ENCODE results near the gene ENC1. TPM values are rescaled to one million over a fixed set of nuclear protein-coding genes. Genes with fewer than 3 reads are reported as not detected.
A peak's percentile ranks its signal among the peaks of the same experiment; 100 is the strongest.

ENC1 gene
- total RNA-seq, 2 donors from 2014 or later, result 34.0 to 116 TPM

- H3K9me3 ChIP-seq, result no peaks in the 10 kb centered on the region
- no peak for TF ChIP-seq CTCF (IDR thresholded peaks at IDR 0.05)
- TF ChIP-seq POLR2A (IDR thresholded peaks at IDR 0.05), result no peak
- no peak overlapping the region for H3K4me3 ChIP-seq
- intact Hi-C loops (cut with DNase I), result no loop called here
- no peaks in the 10 kb centered on the region for H3K36me3 ChIP-seq (replicated peaks in 1 of 2; ENCODE audit: insufficient read depth in 1 of 2, low read depth in 2 of 2)
- H3K4me1 ChIP-seq, result peaks cover 31% of the 10 kb centered on the region
- ATAC-seq, result no peak
- WGBS, 2 donors, result 49 to 54% methylated on average over 4 of the region's 4 CpGs
- no peaks in the 10 kb centered on the region for H3K27me3 ChIP-seq
- peak in 1 of 4 donors; percentile 56 for DNase-seq
- H3K27ac ChIP-seq, result peak overlapping the region in 2 of 4 donors; percentile 10 to 91
Observed at GRCh38 chr5:74643111-74643562, 2.6 kb upstream of the ENC1 start.

GRCh38 chr5:74642543-74642863, 2.0 kb upstream of the ENC1 start:
- no peak for TF ChIP-seq POLR2A (IDR thresholded peaks at IDR 0.05)
- TF ChIP-seq CTCF (IDR thresholded peaks at IDR 0.05), result no peak
- H3K27ac ChIP-seq, result peak overlapping the region in 1 of 4 donors; percentile 91
- WGBS, 2 donors, result 57 to 66% methylated on average over 6 of the region's 6 CpGs
- peaks cover 31% of the 10 kb centered on the region for H3K4me1 ChIP-seq
- DNase-seq (no peak), ATAC-seq (no peak)
- no peaks in the 10 kb centered on the region for H3K36me3 ChIP-seq (replicated peaks in 1 of 2; ENCODE audit: insufficient read depth in 1 of 2, low read depth in 2 of 2)
- no peak overlapping the region for H3K4me3 ChIP-seq
- intact Hi-C loops (cut with DNase I), result no loop called here
- no peaks in the 10 kb centered on the region for H3K27me3 ChIP-seq
- H3K9me3 ChIP-seq, result no peaks in the 10 kb centered on the region

- peak; percentile 33 for ATAC-seq
- peak overlapping the region; percentile 51 to 91 (median 86) for H3K27ac ChIP-seq
Observed at GRCh38 chr5:74641735-74642542, 1.4 kb upstream of the ENC1 start.

GRCh38 chr5:74640954-74641734, 616 bp upstream of the ENC1 start:
- peak; percentile 55 for ATAC-seq
- H3K9me3 ChIP-seq, result no peaks in the 10 kb centered on the region
- TF ChIP-seq POLR2A (IDR thresholded peaks at IDR 0.05), result no peak
- TF ChIP-seq CTCF (IDR thresholded peaks at IDR 0.05), result no peak
- no peaks in the 10 kb centered on the region for H3K27me3 ChIP-seq
- DNase-seq, result peak; percentile 67 to 83 (median 74)
- peak overlapping the region; percentile 76 to 80 for H3K4me3 ChIP-seq
- 0 to 1% methylated on average over 36 to 47 of the region's 47 CpGs for WGBS, 2 donors
- peak overlapping the region; percentile 51 to 91 (median 86) for H3K27ac ChIP-seq
- intact Hi-C loops (cut with DNase I), result no loop called here
- H3K4me1 ChIP-seq, result peaks cover 25% of the 10 kb centered on the region
- H3K36me3 ChIP-seq (replicated peaks in 1 of 2; ENCODE audit: insufficient read depth in 1 of 2, low read depth in 2 of 2), result no peaks in the 10 kb centered on the region

More at GRCh38 chr5:74641735-74642542, 1.4 kb upstream of the ENC1 start:
- peak overlapping the region in 1 of 2 donors; percentile 76 for H3K4me3 ChIP-seq
- no peaks in the 10 kb centered on the region for H3K27me3 ChIP-seq
- peak; percentile 48 to 88 (median 62) for TF ChIP-seq CTCF (IDR thresholded peaks at IDR 0.05)
- no peak for TF ChIP-seq POLR2A (IDR thresholded peaks at IDR 0.05)
- peaks cover 26% of the 10 kb centered on the region for H3K4me1 ChIP-seq
- 4% methylated on average over 28 of the region's 28 CpGs for WGBS, 2 donors
- no peaks in the 10 kb centered on the region for H3K9me3 ChIP-seq
- intact Hi-C loops (cut with DNase I), result no loop called here
- peak; percentile 44 to 73 (median 58) for DNase-seq
- no peaks in the 10 kb centered on the region for H3K36me3 ChIP-seq (replicated peaks in 1 of 2; ENCODE audit: insufficient read depth in 1 of 2, low read depth in 2 of 2)

Data from body of pancreas (tissue), 4 donors.